Measurements from ENCODE around the gene AGO3. TPM values are rescaled to one million over a fixed set of nuclear protein-coding genes. Genes with fewer than 3 reads are reported as not detected.
"Not testable (repeated sequence)": the region's sequence is repeated elsewhere in the genome, so short reads cannot be mapped to it uniquely, and the experiment has no call there.

The AGO3 gene
- total RNA-seq, 4 donors from 2014 or later: 21.2 to 47.8 (median 36.0) TPM

- Histone ChIP-seq H3K9me3 (no peaks in the 10 kb centered on the region), H3K27me3 (no peaks in the 10 kb centered on the region), H3K27ac (no peak overlapping the region), H3K4me1 (no peaks in the 10 kb centered on the region), H3K36me3 (no peaks in the 10 kb centered on the region), H3K4me3 (no peak overlapping the region)
- DNase-seq: no peak
- intact Hi-C loops (cut with DNase I; ENCODE audit: low total_unique reads): no loop called here
- TF ChIP-seq, protein P1, sequence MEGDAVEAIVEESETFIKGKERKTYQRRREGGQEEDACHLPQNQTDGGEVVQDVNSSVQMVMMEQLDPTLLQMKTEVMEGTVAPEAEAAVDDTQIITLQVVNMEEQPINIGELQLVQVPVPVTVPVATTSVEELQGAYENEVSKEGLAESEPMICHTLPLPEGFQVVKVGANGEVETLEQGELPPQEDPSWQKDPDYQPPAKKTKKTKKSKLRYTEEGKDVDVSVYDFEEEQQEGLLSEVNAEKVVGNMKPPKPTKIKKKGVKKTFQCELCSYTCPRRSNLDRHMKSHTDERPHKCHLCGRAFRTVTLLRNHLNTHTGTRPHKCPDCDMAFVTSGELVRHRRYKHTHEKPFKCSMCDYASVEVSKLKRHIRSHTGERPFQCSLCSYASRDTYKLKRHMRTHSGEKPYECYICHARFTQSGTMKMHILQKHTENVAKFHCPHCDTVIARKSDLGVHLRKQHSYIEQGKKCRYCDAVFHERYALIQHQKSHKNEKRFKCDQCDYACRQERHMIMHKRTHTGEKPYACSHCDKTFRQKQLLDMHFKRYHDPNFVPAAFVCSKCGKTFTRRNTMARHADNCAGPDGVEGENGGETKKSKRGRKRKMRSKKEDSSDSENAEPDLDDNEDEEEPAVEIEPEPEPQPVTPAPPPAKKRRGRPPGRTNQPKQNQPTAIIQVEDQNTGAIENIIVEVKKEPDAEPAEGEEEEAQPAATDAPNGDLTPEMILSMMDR (IDR thresholded peaks at IDR 0.05): no peak
- TF ChIP-seq POLR2A (IDR thresholded peaks at IDR 0.05): no peak
These were observed 83.9 kb downstream of the AGO3 start for GRCh38 chr1:36014722-36015220.

DNA sequence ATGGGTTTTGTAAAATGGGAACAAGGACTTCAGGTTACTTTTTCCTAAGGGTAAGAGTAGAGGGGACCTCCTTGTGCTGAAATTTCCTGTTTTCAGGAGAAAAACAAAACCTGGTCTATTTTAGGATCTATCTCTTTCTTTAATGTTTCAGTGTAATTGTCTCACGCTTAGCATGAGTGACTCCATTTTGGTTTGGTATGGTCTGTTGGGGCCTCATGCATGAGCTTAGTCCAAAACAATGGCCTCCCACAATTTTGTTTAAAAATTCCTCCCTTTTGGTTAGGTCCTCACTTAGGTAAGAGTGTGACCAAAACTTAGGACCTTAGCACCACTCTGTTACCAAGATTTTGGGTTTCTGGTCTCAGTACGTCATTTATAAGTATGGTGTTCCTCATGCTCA is 85.8 kb downstream of the AGO3 start:
- intact Hi-C loops (cut with DNase I; ENCODE audit: low total_unique reads): no loop called here
- no peaks in the 10 kb centered on the region for H3K9me3 ChIP-seq
- DNase-seq: no peak
- H3K4me3 ChIP-seq: no peak overlapping the region
- no peaks in the 10 kb centered on the region for H3K36me3 ChIP-seq
- no peak for TF ChIP-seq POLR2A (IDR thresholded peaks at IDR 0.05)
- TF ChIP-seq, protein P1 (IDR thresholded peaks at IDR 0.05): no peak
- no peaks in the 10 kb centered on the region for H3K27me3 ChIP-seq
- H3K27ac ChIP-seq: no peak overlapping the region
- H3K4me1 ChIP-seq: no peaks in the 10 kb centered on the region

DNA sequence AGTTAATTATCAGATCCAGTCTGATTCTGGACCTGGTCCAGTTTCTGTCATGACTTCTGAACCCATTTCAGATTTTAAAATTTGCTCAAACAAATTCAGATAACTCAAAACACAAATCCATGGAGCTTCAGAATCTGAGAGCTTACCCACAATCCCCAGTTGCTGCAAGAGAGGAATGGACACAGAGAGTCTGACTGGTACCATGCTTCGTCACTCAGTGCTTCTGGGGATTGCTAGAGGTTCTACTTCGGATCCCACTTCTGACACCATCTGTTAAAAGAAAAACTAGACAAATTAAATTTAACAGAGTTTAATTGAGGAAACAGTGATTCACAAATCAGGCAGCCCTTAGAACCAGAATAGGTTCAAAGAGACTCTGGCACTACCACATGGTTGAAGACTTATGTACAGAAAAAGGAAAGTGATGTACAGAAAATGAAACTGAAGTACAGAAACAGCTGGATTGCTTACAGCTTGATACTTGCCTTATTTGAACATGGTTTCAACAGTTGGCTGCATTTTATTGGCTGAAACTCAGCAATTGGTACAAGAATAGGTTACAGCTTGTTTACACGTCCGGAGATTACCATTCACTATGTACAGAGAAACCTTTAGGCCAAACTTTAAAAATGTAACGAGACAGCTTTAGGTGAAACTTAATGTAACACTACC is 92.3 kb downstream of the AGO3 start:
- Histone ChIP-seq H3K4me3 (no peak overlapping the region), H3K36me3 (no peaks in the 10 kb centered on the region)

DNA sequence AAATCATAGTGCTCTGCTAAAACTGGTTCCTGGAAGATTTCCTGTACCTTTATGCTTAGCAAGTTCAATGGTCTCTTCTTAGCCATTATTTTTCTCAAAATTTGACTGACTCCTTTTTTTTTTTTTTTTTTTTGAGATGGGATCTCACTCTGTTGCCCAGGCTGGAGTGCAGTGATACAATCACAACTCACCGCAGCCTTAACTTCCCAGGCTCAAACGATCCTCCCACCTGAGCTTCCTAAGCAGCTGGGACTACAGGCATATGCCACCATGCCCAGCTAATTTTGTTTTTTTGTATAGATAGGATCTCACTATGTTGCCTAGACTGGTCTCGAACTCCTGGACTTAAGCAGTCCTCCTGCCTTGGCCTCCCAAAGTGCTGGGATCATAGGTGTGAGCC is 93.1 kb downstream of the AGO3 start:
- intact Hi-C loops (cut with DNase I; ENCODE audit: low total_unique reads); H3K4me1 ChIP-seq; H3K9me3 ChIP-seq; H3K27ac ChIP-seq; DNase-seq; H3K4me3 ChIP-seq; H3K27me3 ChIP-seq; H3K36me3 ChIP-seq: not testable (repeated sequence)

More for the DNA sequence above, 92.3 kb downstream of the AGO3 start:
- intact Hi-C loops (cut with DNase I; ENCODE audit: low total_unique reads): no loop called here
- DNase-seq: no peak
- Histone ChIP-seq H3K4me1 (no peaks in the 10 kb centered on the region), H3K9me3 (no peaks in the 10 kb centered on the region), H3K27ac (no peak overlapping the region), H3K27me3 (no peaks in the 10 kb centered on the region)
- no peak for TF ChIP-seq POLR2A (IDR thresholded peaks at IDR 0.05)
- TF ChIP-seq, protein P1 (IDR thresholded peaks at IDR 0.05): no peak

DNA sequence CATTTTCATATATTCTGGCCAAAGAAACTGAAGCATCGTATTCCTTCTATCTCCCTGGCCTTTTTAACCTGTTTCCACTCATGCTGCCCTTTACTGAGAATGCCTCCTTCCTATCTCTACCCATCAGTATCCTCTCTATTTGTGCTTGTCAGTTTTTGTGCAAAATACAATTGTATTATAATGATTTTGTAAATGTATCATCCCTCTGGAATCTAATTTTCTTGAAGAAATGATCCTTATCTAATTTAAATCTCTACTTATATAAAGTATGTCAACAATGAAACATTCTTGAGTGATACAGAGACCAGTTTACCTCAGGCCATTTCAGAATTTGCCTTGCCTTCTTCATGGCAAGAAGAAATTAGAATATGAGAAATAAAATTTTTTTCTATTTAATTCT is 93.9 kb downstream of the AGO3 start:
- Histone ChIP-seq H3K9me3 (no peaks in the 10 kb centered on the region), H3K4me3 (no peak overlapping the region), H3K27me3 (no peaks in the 10 kb centered on the region), H3K4me1 (no peaks in the 10 kb centered on the region), H3K27ac (no peak overlapping the region), H3K36me3 (no peaks in the 10 kb centered on the region)
- TF ChIP-seq, protein P1 (IDR thresholded peaks at IDR 0.05): no peak
- TF ChIP-seq POLR2A (IDR thresholded peaks at IDR 0.05): no peak
- intact Hi-C loops (cut with DNase I; ENCODE audit: low total_unique reads): no loop called here
- no peak for DNase-seq

Measured in uterus (tissue), 4 donors.